IMR-90 (cell line): ENCODE measurements around the gene GRID1. TPM values are rescaled to one million over a fixed set of nuclear protein-coding genes. Genes with fewer than 3 reads are reported as not detected.

Experiments
- ATAC-seq: fragments of 200-7000 bp; cut with Tn5 transposase; 2 replicates; pipeline ENCODE4 v1.9.1; 2020; ENCODE audit warnings: low read depth, mild to moderate bottlenecking, moderate library complexity
- BruUV-seq: library from RNA; stranded (reverse); fragments of 400-500 nt; replicated peaks from 2 replicates; lab custom pipeline; 2021; lab: Mats Ljungman, UMichigan
- CTCF ChIA-PET: fragments of 300-600 bp; formaldehyde crosslinking; extraction: SDS; loops from one replicate; lab custom pipeline; 2021; ENCODE audit warnings: antibody characterized with exemption; lab: Yijun Ruan, JAX
- POLR2A ChIA-PET: fragments of 300-600 bp; sonication (Branson Sonifier 250); formaldehyde crosslinking; loops from one replicate; lab custom pipeline; 2022; ENCODE audit warnings: antibody characterized with exemption; ENCODE audit not compliant: unreplicated experiment; lab: Charles Lee
- DNase-seq: peaks from one replicate; pipeline ENCODE4 v3.0.0; 2013
- H2AFZ ChIP-seq: replicated peaks from 2 replicates; pipeline ENCODE3; 2013; ENCODE audit warnings: low read length, mild to moderate bottlenecking; ENCODE audit not compliant: poor library complexity
- H2AK5ac ChIP-seq: 2 replicates; pipeline ENCODE4 v1.6.1; 2013; ENCODE audit warnings: low read depth, low read length, inconsistent platforms
- H2AK9ac ChIP-seq: replicated peaks from 2 replicates; pipeline ENCODE3; 2013; ENCODE audit warnings: mild to moderate bottlenecking, low read depth, low read length, moderate library complexity; ENCODE audit not compliant: poor library complexity
- H2BK120ac ChIP-seq: 2 replicates; pipeline ENCODE4 v1.6.1; 2013; ENCODE audit warnings: low read depth, low read length, inconsistent platforms
- H2BK15ac ChIP-seq: 3 replicates; pipeline ENCODE4 v1.6.1; 2013; ENCODE audit warnings: low read depth, low read length, inconsistent platforms
- H2BK20ac ChIP-seq: 2 replicates; pipeline ENCODE4 v1.6.1; 2013; ENCODE audit warnings: low read depth, mild to moderate bottlenecking, inconsistent platforms, low read length, moderate library complexity
- H2BK5ac ChIP-seq: 2 replicates; pipeline ENCODE4 v1.6.1; 2013; ENCODE audit warnings: mild to moderate bottlenecking, low read depth, low read length, inconsistent platforms; ENCODE audit not compliant: poor library complexity, severe bottlenecking
- H3K14ac ChIP-seq: replicated peaks from 2 replicates; pipeline ENCODE4 v1.6.1; 2013; ENCODE audit warnings: low read depth, low read length, inconsistent platforms
- H3K18ac ChIP-seq: 2 replicates; pipeline ENCODE4 v1.6.1; 2013; ENCODE audit warnings: low read depth, low read length, control low read depth
- H3K23ac ChIP-seq: 2 replicates; pipeline ENCODE4 v1.6.1; 2013; ENCODE audit warnings: low read depth, low read length, inconsistent platforms
- H3K27ac ChIP-seq: 2 replicates; pipeline ENCODE4 v1.5.1; 2013; ENCODE audit warnings: mild to moderate bottlenecking, control low read depth, low read length; ENCODE audit not compliant: insufficient read depth
- H3K27me3 ChIP-seq: 2 replicates; pipeline ENCODE4 v1.6.1; 2013; ENCODE audit warnings: low read length; ENCODE audit not compliant: control insufficient read depth, insufficient read depth
- H3K36me3 ChIP-seq: 2 replicates; pipeline ENCODE4 v1.6.1; 2013; ENCODE audit warnings: low read length, mixed read lengths; ENCODE audit not compliant: control insufficient read depth, insufficient read depth
- H3K4ac ChIP-seq: 2 replicates; pipeline ENCODE4 v1.6.1; 2013; ENCODE audit warnings: low read depth, low read length, inconsistent platforms
- H3K4me1 ChIP-seq: 2 replicates; pipeline ENCODE4 v1.6.1; 2013; ENCODE audit warnings: low read length, mixed read lengths; ENCODE audit not compliant: control insufficient read depth, insufficient read depth
- H3K4me2 ChIP-seq: 2 replicates; pipeline ENCODE4 v1.6.1; 2013; ENCODE audit warnings: low read depth, mild to moderate bottlenecking, control low read depth, low read length, moderate library complexity
- H3K4me3 ChIP-seq: 2 replicates; pipeline ENCODE4 v1.5.1; 2013; ENCODE audit warnings: low read depth, mild to moderate bottlenecking, control low read depth, low read length, moderate library complexity; ENCODE audit not compliant: insufficient read depth
- H3K56ac ChIP-seq: 2 replicates; pipeline ENCODE4 v1.6.1; 2013; ENCODE audit warnings: low read length, inconsistent platforms; ENCODE audit not compliant: insufficient read depth; ENCODE audit errors: extremely low read depth
- H3K79me1 ChIP-seq, 2 experiments: 2 replicates each; pipeline ENCODE4 v1.6.1; 2013; ENCODE audit warnings: low read length in 2 of 2, inconsistent platforms in 1 of 2, low read depth in 1 of 2
- H3K9ac ChIP-seq: 2 replicates; pipeline ENCODE4 v1.6.1; 2013; ENCODE audit warnings: low read depth, low read length, control low read depth
- H3K9me1 ChIP-seq: 2 replicates; pipeline ENCODE4 v1.6.1; 2013; ENCODE audit warnings: low read length, inconsistent platforms; ENCODE audit not compliant: insufficient read depth
- H3K9me3 ChIP-seq: 2 replicates; pipeline ENCODE4 v1.6.1; 2013; ENCODE audit warnings: low read length; ENCODE audit not compliant: control insufficient read depth, insufficient read depth
- H4K20me1 ChIP-seq: 2 replicates; pipeline ENCODE4 v1.6.1; 2013; ENCODE audit warnings: low read length, inconsistent platforms; ENCODE audit not compliant: insufficient read depth
- H4K5ac ChIP-seq: 2 replicates; pipeline ENCODE4 v1.6.1; 2013; ENCODE audit warnings: mild to moderate bottlenecking, low read depth, low read length, control low read depth
- H4K8ac ChIP-seq, 2 experiments: 2 replicates each; pipeline ENCODE4 v1.6.1; 2013; ENCODE audit warnings: low read depth in 2 of 2, low read length in 2 of 2, control low read depth in 1 of 2, inconsistent platforms in 1 of 2
- H4K91ac ChIP-seq: 2 replicates; pipeline ENCODE4 v1.6.1; 2013; ENCODE audit warnings: low read depth, low read length, inconsistent platforms; ENCODE audit not compliant: insufficient read depth
- NFE2L2 ChIP-seq: fragments of 150-350 bp; IDR thresholded peaks from 2 replicates; pipeline ENCODE4 v1.6.1; 2016; ENCODE audit warnings: low read depth, mild to moderate bottlenecking, low read length
- POLR2A ChIP-seq: IDR thresholded peaks from 2 replicates; pipeline ENCODE4 v1.6.1; 2012; ENCODE audit warnings: mild to moderate bottlenecking, low read depth, low read length
- RCOR1 ChIP-seq: IDR thresholded peaks from 2 replicates; pipeline ENCODE4 v1.6.1; 2012; ENCODE audit warnings: mild to moderate bottlenecking, low read length, improper control_type of control experiment; ENCODE audit not compliant: insufficient replicate concordance
- SMC3 ChIP-seq: fragments of 150-350 bp; IDR thresholded peaks from 2 replicates; pipeline ENCODE4 v1.6.1; 2016; ENCODE audit warnings: low read depth, mild to moderate bottlenecking, antibody characterized with exemption, low read length, moderate library complexity
- WGBS, 2 experiments: methylation state at CpG; one replicate each; pipeline versions ENCODE4 v1.1.5 to v1.1.7; 2013; ENCODE audit warnings: missing lambda C conversion rate in 2 of 2; ENCODE audit not compliant: insufficient read length in 1 of 2; ENCODE audit errors: extremely low coverage in 2 of 2; 5-methylcytosine and 5-hydroxymethylcytosine counted together
- dilution Hi-C: fragments of 300-500 bp; cut with HindIII; formaldehyde crosslinking; loops from one replicate; pipeline ENCODE4 v1.14.3; 2018; ENCODE audit warnings: low sequenced_read_pairs; ENCODE audit not compliant: unreplicated experiment
- in situ Hi-C: fragments of 300-500 bp; cut with MboI; formaldehyde crosslinking; loops from 3 replicates; pipeline ENCODE4 v1.14.3; 2019; ENCODE audit warnings: low sequenced_read_pairs, inconsistent platforms, mixed read lengths
- intact Hi-C: fragments of 100-400 bp; cut with micrococcal nuclease; formaldehyde crosslinking; loops from 2 replicates; pipeline ENCODE4 v1.10.0; 2022
- polyA plus RNA-seq, 3 experiments: library from polyadenylated mRNA; depleted of rRNA; stranded (reverse); fragments of >200 nt; gene quantifications; 2 replicates each; pipeline ENCODE4 v1.2.3, GENCODE V29; 2012; ENCODE audit warnings: low replicate concordance in 1 of 3
- total RNA-seq: library from RNA; depleted of rRNA; stranded (reverse); fragments of >200 nt; gene quantifications from 2 replicates; pipeline ENCODE4 v1.2.3, GENCODE V29; 2012
- TF ChIP-seq, protein P1 (sequence below): conservative IDR thresholded peaks from 2 replicates; pipeline ENCODE4 v1.5.1; 2012; ENCODE audit warnings: mild to moderate bottlenecking, low read depth, low read length, improper control_type of control experiment

Gene GRID1
- total and polyA plus RNA-seq, 2 of the 4 experiments (the other 2 are of a cell fraction): not detected

DNA sequence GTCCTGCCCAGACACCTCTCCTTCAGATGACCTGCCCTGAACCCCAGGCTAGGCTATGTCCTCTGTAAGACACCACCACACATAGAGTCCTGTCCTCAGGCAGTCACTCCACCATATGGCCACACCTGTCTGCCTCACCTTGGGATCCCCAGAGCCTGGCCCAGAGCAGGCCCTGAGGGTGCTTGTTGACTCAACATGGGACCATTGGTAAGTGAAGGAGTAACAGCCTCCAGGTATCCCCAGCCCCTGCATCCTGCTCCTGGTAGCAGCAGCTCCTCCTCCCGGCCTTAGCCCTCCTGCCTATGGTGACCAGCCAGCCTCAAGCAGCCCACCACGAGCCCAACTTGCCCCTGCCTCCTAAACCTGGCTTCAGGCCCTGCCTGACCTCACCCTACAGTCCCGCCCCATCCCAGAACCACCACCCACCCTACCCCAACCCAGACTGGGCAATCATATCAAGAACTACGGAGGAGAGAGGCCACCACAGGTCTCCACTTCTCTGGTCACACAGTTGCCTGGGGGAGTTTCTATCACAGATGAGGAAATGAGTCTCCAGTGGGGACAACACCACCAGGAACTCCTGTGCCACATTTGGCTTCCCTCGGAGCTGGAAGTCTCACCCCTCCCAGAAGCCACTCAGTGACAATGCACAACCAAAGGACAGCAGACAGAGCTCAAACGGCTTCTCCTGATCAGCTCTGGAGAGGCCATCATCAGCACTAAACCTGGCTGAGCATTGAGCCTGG is 136.6 kb downstream of the GRID1 start:
- Histone ChIP-seq H2BK15ac (no peak overlapping the region), H2AK5ac (no peak overlapping the region), H2BK20ac (no peak overlapping the region), H2AK9ac (peak overlapping the region; percentile 55), H3K56ac (no peak overlapping the region), H2BK5ac (no peak overlapping the region), H3K36me3 (no peaks in the 10 kb centered on the region), H3K4me2 (no peak overlapping the region), H2BK120ac (no peak overlapping the region), H3K14ac (no peak overlapping the region), H3K27me3 (peaks cover 1% of the 10 kb centered on the region; the same call in 1 of the 2 replicates), H3K18ac (no peak overlapping the region), H2AFZ (no peak overlapping the region), H3K23ac (no peak overlapping the region), H4K20me1 (no peaks in the 10 kb centered on the region), H3K4me1 (no peaks in the 10 kb centered on the region), H4K91ac (no peak overlapping the region), H4K5ac (no peak overlapping the region), H3K79me1 (no peaks in the 10 kb centered on the region), H3K9me1 (no peaks in the 10 kb centered on the region), H4K8ac (no peak overlapping the region), H3K4me3 (no peak overlapping the region), H3K4ac (no peak overlapping the region), H3K9me3 (no peaks in the 10 kb centered on the region), H3K9ac (no peak overlapping the region), H3K27ac (no peak overlapping the region)
- CTCF ChIA-PET: no interaction called here
- ATAC-seq (no peak), DNase-seq (no peak)
- dilution Hi-C loops: no loop called here
- WGBS, 2 experiments: 27% methylated on average over 3 of the region's 6 CpGs; no CpG with 5 or more reads in 1 of the 2 experiments
- intact Hi-C loops: no loop called here
- BruUV-seq: no TSS peak
- POLR2A ChIA-PET: no interaction called here
- in situ Hi-C loops: no loop called here
- TF ChIP-seq NFE2L2 (no peak), SMC3 (no peak), POLR2A (no peak), RCOR1 (no peak)
- TF ChIP-seq, protein P1, sequence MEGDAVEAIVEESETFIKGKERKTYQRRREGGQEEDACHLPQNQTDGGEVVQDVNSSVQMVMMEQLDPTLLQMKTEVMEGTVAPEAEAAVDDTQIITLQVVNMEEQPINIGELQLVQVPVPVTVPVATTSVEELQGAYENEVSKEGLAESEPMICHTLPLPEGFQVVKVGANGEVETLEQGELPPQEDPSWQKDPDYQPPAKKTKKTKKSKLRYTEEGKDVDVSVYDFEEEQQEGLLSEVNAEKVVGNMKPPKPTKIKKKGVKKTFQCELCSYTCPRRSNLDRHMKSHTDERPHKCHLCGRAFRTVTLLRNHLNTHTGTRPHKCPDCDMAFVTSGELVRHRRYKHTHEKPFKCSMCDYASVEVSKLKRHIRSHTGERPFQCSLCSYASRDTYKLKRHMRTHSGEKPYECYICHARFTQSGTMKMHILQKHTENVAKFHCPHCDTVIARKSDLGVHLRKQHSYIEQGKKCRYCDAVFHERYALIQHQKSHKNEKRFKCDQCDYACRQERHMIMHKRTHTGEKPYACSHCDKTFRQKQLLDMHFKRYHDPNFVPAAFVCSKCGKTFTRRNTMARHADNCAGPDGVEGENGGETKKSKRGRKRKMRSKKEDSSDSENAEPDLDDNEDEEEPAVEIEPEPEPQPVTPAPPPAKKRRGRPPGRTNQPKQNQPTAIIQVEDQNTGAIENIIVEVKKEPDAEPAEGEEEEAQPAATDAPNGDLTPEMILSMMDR: no peak
